BE2C (cell line): Measurements from ENCODE around the gene TBX15.

Experiments used
- DNase-seq: peaks from one replicate; pipeline ENCODE4 v3.0.0-alpha.2; 2020
- H3K27me3 ChIP-seq: fragments of 250-450 bp; sonication (Bioruptor Pico); 2 replicates; pipeline ENCODE4 v1.5.1; 2020; ENCODE audit warnings: mild to moderate bottlenecking
- H3K36me3 ChIP-seq: fragments of 250-450 bp; sonication (Bioruptor Pico); 2 replicates; pipeline ENCODE4 v1.5.1; 2020; ENCODE audit warnings: mild to moderate bottlenecking
- H3K4me1 ChIP-seq: fragments of 250-450 bp; sonication (Bioruptor Pico); 2 replicates; pipeline ENCODE4 v1.5.1; 2020
- H3K4me3 ChIP-seq: 2 replicates; pipeline ENCODE4 v1.5.1; 2011; ENCODE audit warnings: low read depth, low read length
- H3K9me3 ChIP-seq: fragments of 250-450 bp; sonication (Bioruptor Pico); 2 replicates; pipeline ENCODE4 v1.5.1; 2020
- TF ChIP-seq, protein P1 (sequence below): IDR thresholded peaks from 2 replicates; pipeline ENCODE4 v1.5.1; 2012; ENCODE audit warnings: mild to moderate bottlenecking, low read depth, low read length

TBX15 gene

DNA sequence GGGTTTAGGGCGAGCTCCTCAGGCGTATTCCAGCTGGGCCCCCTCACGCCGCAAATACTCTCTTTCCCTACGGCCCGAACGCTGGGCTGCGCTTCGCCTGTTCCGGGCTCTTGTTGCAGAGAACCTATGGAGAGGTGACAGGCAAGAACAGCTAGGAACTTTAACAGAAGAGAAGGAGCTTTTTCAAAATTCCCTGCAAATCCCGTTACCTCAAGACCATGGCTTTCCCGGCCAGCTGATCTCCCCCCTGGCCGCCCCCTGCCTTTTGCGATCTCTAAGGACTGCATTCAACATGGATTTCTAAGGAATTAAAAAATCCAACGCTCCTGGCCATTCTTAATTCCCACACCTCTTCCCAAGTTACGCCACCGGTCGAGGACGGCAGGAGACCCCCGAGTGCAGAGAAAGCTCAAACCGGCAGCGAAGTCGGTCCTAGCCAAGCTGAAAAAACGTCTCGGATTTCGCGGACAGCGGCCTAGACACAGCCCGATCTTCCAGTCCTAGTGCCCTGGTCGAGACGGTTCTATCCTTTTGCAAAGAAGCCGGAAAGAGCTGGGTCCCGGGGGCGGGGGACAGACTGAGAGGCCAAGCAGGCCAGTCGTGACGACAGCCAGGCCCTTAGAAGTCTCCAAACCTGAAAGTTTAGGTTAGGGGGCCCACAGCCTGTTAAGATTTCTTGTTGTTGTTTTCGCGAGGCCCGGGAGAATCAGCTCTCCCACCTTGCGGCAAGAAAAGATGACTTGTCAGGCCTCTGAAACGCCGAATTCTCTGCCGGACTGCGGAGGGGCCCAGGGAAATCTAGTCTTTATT, 1.1 kb upstream of the TBX15 start:
- no peak for DNase-seq
- no peaks in the 10 kb centered on the region for H3K36me3 ChIP-seq
- H3K27me3 ChIP-seq: peaks cover 100% of the 10 kb centered on the region
- TF ChIP-seq, protein P1, sequence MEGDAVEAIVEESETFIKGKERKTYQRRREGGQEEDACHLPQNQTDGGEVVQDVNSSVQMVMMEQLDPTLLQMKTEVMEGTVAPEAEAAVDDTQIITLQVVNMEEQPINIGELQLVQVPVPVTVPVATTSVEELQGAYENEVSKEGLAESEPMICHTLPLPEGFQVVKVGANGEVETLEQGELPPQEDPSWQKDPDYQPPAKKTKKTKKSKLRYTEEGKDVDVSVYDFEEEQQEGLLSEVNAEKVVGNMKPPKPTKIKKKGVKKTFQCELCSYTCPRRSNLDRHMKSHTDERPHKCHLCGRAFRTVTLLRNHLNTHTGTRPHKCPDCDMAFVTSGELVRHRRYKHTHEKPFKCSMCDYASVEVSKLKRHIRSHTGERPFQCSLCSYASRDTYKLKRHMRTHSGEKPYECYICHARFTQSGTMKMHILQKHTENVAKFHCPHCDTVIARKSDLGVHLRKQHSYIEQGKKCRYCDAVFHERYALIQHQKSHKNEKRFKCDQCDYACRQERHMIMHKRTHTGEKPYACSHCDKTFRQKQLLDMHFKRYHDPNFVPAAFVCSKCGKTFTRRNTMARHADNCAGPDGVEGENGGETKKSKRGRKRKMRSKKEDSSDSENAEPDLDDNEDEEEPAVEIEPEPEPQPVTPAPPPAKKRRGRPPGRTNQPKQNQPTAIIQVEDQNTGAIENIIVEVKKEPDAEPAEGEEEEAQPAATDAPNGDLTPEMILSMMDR: no peak
- H3K4me3 ChIP-seq: no peak overlapping the region
- no peaks in the 10 kb centered on the region for H3K4me1 ChIP-seq
- no peaks in the 10 kb centered on the region for H3K9me3 ChIP-seq

GRCh38 chr1:118987468-118988185, 516 bp downstream of the TBX15 start:
- no peak for DNase-seq
- TF ChIP-seq, protein P1: no peak
- H3K4me1 ChIP-seq: no peaks in the 10 kb centered on the region
- no peaks in the 10 kb centered on the region for H3K36me3 ChIP-seq
- H3K27me3 ChIP-seq: peaks cover 100% of the 10 kb centered on the region
- H3K9me3 ChIP-seq: no peaks in the 10 kb centered on the region
- H3K4me3 ChIP-seq: no peak overlapping the region

DNA sequence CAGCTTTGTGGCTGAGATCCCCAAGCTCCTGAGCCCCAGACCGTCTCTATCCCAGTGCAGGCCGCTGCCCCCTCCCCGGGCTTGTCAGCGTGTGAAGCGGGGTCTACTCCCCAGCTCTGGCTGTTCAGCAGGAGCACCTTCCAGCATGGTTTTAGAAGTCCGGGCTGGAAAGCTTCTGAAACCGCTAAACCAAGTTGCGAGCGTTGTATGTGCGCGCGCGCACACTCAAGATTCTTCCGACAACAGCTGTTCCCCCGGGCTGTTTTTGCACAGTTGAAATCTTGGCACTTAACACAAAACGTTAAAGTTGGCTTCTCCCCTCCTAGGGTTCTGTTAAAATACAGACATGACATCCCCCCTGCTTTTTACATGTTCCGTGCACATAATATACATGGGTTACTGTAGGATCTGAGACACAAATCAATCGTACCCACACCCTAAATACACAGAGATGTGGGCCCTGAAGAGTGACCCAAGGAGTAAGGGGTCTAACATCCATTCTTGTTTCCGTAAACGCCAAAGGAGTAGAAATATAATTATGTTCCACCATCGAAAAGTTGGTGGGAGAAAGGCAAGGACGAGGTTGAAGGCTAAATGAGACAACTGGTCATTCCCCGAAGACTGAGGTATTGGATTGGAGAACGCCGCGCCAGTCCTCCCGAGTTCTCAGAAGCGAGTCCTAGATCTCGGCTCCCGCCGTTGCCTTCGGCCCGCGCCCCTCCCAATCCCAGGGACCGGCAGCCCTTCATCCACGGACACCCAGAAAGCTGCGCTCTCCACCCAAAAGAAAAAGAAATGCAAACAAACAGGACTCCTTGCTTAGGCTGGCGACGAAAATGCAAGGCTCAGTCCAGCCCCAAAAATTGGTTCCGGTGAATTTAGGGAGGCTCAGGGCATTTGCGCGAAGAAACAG, 1.3 kb downstream of the TBX15 start:
- no peaks in the 10 kb centered on the region for H3K36me3 ChIP-seq
- TF ChIP-seq, protein P1: no peak
- DNase-seq: no peak
- peaks cover 100% of the 10 kb centered on the region for H3K27me3 ChIP-seq
- no peak overlapping the region for H3K4me3 ChIP-seq
- no peaks in the 10 kb centered on the region for H3K4me1 ChIP-seq
- no peaks in the 10 kb centered on the region for H3K9me3 ChIP-seq

DNA sequence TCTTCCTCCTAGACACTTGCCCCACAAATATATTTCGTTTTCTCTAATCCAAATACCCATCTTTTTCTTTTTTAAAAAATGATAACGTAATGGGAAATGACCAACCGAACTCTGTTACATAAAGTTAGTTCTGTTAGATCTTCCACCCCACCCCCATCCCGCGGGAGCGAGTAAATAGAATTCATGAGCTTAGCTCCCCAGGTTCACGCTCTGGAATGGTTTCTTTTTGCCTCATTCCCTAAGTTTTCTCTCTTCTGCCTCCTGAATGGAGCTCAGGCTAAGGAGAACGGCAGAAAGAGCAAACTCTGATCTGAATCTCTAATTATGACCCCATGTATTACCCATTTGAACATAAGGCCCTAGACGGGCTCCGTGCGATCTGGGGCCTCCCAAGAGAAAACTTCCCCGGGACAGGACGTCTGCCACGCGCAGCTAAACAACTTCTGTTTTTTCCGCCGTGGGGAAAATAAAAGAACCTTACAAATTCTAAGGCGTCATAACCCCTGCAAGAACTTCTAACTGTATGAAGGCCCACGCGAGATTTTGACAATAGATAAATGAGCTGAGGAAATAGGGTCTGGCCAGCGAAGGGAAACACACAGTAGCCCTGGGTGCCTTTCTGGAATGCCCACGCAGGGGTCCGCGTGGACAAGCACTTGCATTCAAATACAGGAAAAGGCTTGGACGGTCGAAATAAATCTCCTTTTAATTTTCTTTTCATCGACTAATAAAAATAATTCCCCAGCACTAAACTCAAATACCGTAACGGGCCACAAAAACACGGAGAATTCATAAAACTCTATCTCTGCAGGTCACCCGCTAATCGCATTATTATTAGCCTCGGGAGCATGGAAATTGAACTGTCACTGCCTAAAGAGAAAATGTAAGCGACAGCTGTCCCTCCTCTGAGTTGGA, 2.2 kb downstream of the TBX15 start:
- Histone ChIP-seq H3K36me3 (no peaks in the 10 kb centered on the region), H3K4me3 (no peak overlapping the region), H3K27me3 (peaks cover 95% of the 10 kb centered on the region), H3K4me1 (no peaks in the 10 kb centered on the region), H3K9me3 (no peaks in the 10 kb centered on the region)
- no peak for DNase-seq
- TF ChIP-seq, protein P1: no peak
